Measurements from ENCODE around the gene BUD13. TPM values are rescaled to one million over a fixed set of nuclear protein-coding genes. Genes with fewer than 3 reads are reported as not detected.

Gene BUD13
- total RNA-seq, 2 donors from 2014 or later = 17.9 to 19.1 TPM

- Histone ChIP-seq H3K27ac (no peak overlapping the region), H3K4me3 (no peak overlapping the region), H3K9me3 (no peaks in the 10 kb centered on the region), H3K9ac (ENCODE audit: low read depth in 2 of 2, low read length in 2 of 2) (no peak overlapping the region), H3K4me1 (no peaks in the 10 kb centered on the region), H3K27me3 (no peaks in the 10 kb centered on the region), H3K36me3 (no peaks in the 10 kb centered on the region)
- TF ChIP-seq CTCF (IDR thresholded peaks at IDR 0.05) = no peak
- no peak for DNase-seq
- intact Hi-C loops (cut with DNase I) = no loop called here
These were observed 50.8 kb downstream of the BUD13 start for GRCh38 chr11:116721988-116722387.

DNA sequence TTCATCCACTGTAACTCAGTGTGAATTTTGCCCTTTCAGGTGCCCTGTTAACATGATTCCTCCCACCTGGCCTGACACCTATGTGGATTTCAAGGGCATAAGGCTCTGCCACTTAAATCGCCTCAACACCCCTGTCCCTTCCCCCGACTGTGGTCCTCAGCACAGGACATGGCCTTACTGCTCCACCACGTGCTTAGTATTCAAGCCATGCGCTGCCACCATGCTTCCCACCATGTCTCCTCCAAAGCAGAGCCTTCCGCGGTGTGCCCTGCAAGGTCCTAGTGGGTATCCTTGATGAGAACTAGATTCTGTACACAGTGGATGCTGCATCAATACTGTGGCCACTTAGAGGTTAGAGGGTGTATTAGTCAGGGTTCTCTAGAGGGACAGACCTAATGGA, 51.9 kb downstream of the BUD13 start:
- no peak for TF ChIP-seq CTCF (IDR thresholded peaks at IDR 0.05)
- Histone ChIP-seq H3K9me3 (no peaks in the 10 kb centered on the region), H3K4me1 (no peaks in the 10 kb centered on the region), H3K9ac (ENCODE audit: low read depth in 2 of 2, low read length in 2 of 2) (no peak overlapping the region), H3K27ac (no peak overlapping the region), H3K27me3 (no peaks in the 10 kb centered on the region), H3K4me3 (no peak overlapping the region), H3K36me3 (no peaks in the 10 kb centered on the region)
- DNase-seq = no peak
- intact Hi-C loops (cut with DNase I) = no loop called here

- no peak overlapping the region for H3K4me3 ChIP-seq
- H3K27ac ChIP-seq = no peak overlapping the region
- H3K4me1 ChIP-seq = no peaks in the 10 kb centered on the region
- H3K27me3 ChIP-seq = no peaks in the 10 kb centered on the region
- TF ChIP-seq CTCF (IDR thresholded peaks at IDR 0.05) = no peak
- intact Hi-C loops (cut with DNase I) = no loop called here
- H3K36me3 ChIP-seq = no peaks in the 10 kb centered on the region
- H3K9ac ChIP-seq (ENCODE audit: low read depth in 2 of 2, low read length in 2 of 2) = no peak overlapping the region
- DNase-seq = no peak
- H3K9me3 ChIP-seq = no peaks in the 10 kb centered on the region
These were observed 53.8 kb downstream of the BUD13 start for GRCh38 chr11:116718955-116719501.

GRCh38 chr11:116716621-116717020, 56.2 kb downstream of the BUD13 start:
- intact Hi-C loops (cut with DNase I) = no loop called here
- Histone ChIP-seq H3K4me1 (no peaks in the 10 kb centered on the region), H3K27ac (no peak overlapping the region), H3K36me3 (no peaks in the 10 kb centered on the region), H3K4me3 (no peak overlapping the region), H3K27me3 (no peaks in the 10 kb centered on the region), H3K9ac (ENCODE audit: low read depth in 2 of 2, low read length in 2 of 2) (no peak overlapping the region), H3K9me3 (no peaks in the 10 kb centered on the region)
- TF ChIP-seq CTCF (IDR thresholded peaks at IDR 0.05) = no peak
- peak; percentile 24 for DNase-seq

- no peaks in the 10 kb centered on the region for H3K36me3 ChIP-seq
- no peaks in the 10 kb centered on the region for H3K9me3 ChIP-seq
- H3K9ac ChIP-seq (ENCODE audit: low read depth in 2 of 2, low read length in 2 of 2) = no peak overlapping the region
- H3K27ac ChIP-seq = no peak overlapping the region
- H3K4me1 ChIP-seq = no peaks in the 10 kb centered on the region
- no peaks in the 10 kb centered on the region for H3K27me3 ChIP-seq
- H3K4me3 ChIP-seq = no peak overlapping the region
- DNase-seq = no peak
- no peak for TF ChIP-seq CTCF (IDR thresholded peaks at IDR 0.05)
- intact Hi-C loops (cut with DNase I) = no loop called here
These were observed 57.4 kb downstream of the BUD13 start for GRCh38 chr11:116715383-116715782.
